ENCODE measurements around the gene LAMC1.

The LAMC1 gene

GRCh38 chr1:183106746-183107145 lies 83.5 kb downstream of the LAMC1 start:
- no peak for DNase-seq (ENCODE audit: low read depth)

- no peak for DNase-seq (ENCODE audit: low read depth)
These were observed 87.2 kb downstream of the LAMC1 start for GRCh38 chr1:183110326-183110880.

- DNase-seq (ENCODE audit: low read depth), result no peak
These were observed 91.2 kb downstream of the LAMC1 start for GRCh38 chr1:183114441-183114840.

GRCh38 chr1:183116416-183116815 lies 93.2 kb downstream of the LAMC1 start:
- no peak for DNase-seq (ENCODE audit: low read depth)

GRCh38 chr1:183121609-183122008 lies 98.4 kb downstream of the LAMC1 start:
- DNase-seq (ENCODE audit: low read depth), result no peak

- no peak for DNase-seq (ENCODE audit: low read depth)
These were observed 101.0 kb downstream of the LAMC1 start for GRCh38 chr1:183124259-183124658.

GRCh38 chr1:183125279-183125999 lies 102.2 kb downstream of the LAMC1 start:
- no peak for DNase-seq (ENCODE audit: low read depth)

GRCh38 chr1:183126000-183126366 lies 102.8 kb downstream of the LAMC1 start:
- DNase-seq (ENCODE audit: low read depth), result no peak

- no peak for DNase-seq (ENCODE audit: low read depth)
These were observed 103.3 kb downstream of the LAMC1 start for GRCh38 chr1:183126528-183126927.

GRCh38 chr1:183129921-183130690 lies 106.9 kb downstream of the LAMC1 start:
- no peak for DNase-seq (ENCODE audit: low read depth)

- no peak for DNase-seq (ENCODE audit: low read depth)
These were observed 107.9 kb downstream of the LAMC1 start for GRCh38 chr1:183131166-183131565.

GRCh38 chr1:183135336-183135735 lies 112.1 kb downstream of the LAMC1 start:
- DNase-seq (ENCODE audit: low read depth), result no peak

- no peak for DNase-seq (ENCODE audit: low read depth)
These were observed 114.6 kb downstream of the LAMC1 start for GRCh38 chr1:183137782-183138181.

GRCh38 chr1:183138301-183138700 lies 115.1 kb downstream of the LAMC1 start:
- no peak for DNase-seq (ENCODE audit: low read depth)

- no peak for DNase-seq (ENCODE audit: low read depth)
These were observed 116.2 kb downstream of the LAMC1 start for GRCh38 chr1:183139281-183139942.

GRCh38 chr1:183140633-183141032 lies 117.4 kb downstream of the LAMC1 start:
- DNase-seq (ENCODE audit: low read depth), result no peak

GRCh38 chr1:183142171-183142570 lies 119.0 kb downstream of the LAMC1 start:
- DNase-seq (ENCODE audit: low read depth), result no peak

- no peak for DNase-seq (ENCODE audit: low read depth)
These were observed 120.5 kb downstream of the LAMC1 start for GRCh38 chr1:183143576-183144315.

GRCh38 chr1:183144752-183145151 lies 121.5 kb downstream of the LAMC1 start:
- no peak for DNase-seq (ENCODE audit: low read depth)

GRCh38 chr1:183147735-183148134 lies 124.5 kb downstream of the LAMC1 start:
- no peak for DNase-seq (ENCODE audit: low read depth)

GRCh38 chr1:183148599-183148998 lies 125.4 kb downstream of the LAMC1 start:
- no peak for DNase-seq (ENCODE audit: low read depth)

GRCh38 chr1:183149273-183149672 lies 126.1 kb downstream of the LAMC1 start:
- no peak for DNase-seq (ENCODE audit: low read depth)

Data from T-helper 22 cell (primary cell).